ENCODE data around the gene NR3C2.

DNA sequence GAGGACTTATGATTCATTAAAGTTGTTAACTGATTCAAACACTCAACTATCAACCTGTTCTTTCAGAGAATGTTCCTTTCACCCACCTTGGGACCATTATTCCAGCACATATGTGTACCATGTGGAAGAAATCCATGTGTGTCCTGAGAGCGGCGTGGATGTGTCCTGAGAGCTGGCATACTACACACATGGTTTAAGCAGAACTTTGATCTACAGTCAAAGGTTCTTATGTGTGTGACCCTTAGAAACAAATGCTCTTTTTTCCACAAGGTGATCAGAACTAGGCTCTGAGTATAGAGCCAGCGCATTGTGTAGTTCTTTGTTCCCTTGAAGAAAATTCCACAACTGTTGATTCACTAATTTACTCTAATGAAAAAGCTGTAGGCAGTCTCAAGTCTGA is 332.0 kb downstream of the NR3C2 start:
- TF ChIP-seq RARB (CRISPR knock-in tag; IDR thresholded peaks at IDR 0.05) (no peak), ZNF565 (CRISPR knock-in tag; conservative IDR thresholded peaks at IDR 0.05; ENCODE audit: low read depth) (no peak), SNAI2 (CRISPR knock-in tag; IDR thresholded peaks at IDR 0.05) (no peak), ZFP30 (CRISPR knock-in tag; IDR thresholded peaks at IDR 0.05) (no peak), GLIS3 (CRISPR knock-in tag; IDR thresholded peaks at IDR 0.05) (no peak), OSR1 (CRISPR knock-in tag; IDR thresholded peaks at IDR 0.05) (no peak)
- TF ChIP-seq, protein P1, sequence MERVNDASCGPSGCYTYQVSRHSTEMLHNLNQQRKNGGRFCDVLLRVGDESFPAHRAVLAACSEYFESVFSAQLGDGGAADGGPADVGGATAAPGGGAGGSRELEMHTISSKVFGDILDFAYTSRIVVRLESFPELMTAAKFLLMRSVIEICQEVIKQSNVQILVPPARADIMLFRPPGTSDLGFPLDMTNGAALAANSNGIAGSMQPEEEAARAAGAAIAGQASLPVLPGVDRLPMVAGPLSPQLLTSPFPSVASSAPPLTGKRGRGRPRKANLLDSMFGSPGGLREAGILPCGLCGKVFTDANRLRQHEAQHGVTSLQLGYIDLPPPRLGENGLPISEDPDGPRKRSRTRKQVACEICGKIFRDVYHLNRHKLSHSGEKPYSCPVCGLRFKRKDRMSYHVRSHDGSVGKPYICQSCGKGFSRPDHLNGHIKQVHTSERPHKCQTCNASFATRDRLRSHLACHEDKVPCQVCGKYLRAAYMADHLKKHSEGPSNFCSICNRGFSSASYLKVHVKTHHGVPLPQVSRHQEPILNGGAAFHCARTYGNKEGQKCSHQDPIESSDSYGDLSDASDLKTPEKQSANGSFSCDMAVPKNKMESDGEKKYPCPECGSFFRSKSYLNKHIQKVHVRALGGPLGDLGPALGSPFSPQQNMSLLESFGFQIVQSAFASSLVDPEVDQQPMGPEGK (CRISPR knock-in tag; IDR thresholded peaks at IDR 0.05; ENCODE audit: borderline replicate concordance), result no peak
- TF ChIP-seq, protein P2, sequence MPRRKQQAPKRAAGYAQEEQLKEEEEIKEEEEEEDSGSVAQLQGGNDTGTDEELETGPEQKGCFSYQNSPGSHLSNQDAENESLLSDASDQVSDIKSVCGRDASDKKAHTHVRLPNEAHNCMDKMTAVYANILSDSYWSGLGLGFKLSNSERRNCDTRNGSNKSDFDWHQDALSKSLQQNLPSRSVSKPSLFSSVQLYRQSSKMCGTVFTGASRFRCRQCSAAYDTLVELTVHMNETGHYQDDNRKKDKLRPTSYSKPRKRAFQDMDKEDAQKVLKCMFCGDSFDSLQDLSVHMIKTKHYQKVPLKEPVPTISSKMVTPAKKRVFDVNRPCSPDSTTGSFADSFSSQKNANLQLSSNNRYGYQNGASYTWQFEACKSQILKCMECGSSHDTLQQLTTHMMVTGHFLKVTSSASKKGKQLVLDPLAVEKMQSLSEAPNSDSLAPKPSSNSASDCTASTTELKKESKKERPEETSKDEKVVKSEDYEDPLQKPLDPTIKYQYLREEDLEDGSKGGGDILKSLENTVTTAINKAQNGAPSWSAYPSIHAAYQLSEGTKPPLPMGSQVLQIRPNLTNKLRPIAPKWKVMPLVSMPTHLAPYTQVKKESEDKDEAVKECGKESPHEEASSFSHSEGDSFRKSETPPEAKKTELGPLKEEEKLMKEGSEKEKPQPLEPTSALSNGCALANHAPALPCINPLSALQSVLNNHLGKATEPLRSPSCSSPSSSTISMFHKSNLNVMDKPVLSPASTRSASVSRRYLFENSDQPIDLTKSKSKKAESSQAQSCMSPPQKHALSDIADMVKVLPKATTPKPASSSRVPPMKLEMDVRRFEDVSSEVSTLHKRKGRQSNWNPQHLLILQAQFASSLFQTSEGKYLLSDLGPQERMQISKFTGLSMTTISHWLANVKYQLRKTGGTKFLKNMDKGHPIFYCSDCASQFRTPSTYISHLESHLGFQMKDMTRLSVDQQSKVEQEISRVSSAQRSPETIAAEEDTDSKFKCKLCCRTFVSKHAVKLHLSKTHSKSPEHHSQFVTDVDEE (CRISPR knock-in tag; IDR thresholded peaks at IDR 0.05), result no peak
